Naive thymus-derived CD4-positive, alpha-beta T cell (primary cell): ENCODE data around the gene C5orf52. TPM values are rescaled to one million over a fixed set of nuclear protein-coding genes. Genes with fewer than 3 reads are reported as not detected.
"Not testable (repeated sequence)": the region's sequence is repeated elsewhere in the genome, so short reads cannot be mapped to it uniquely, and the experiment has no call there.

Source experiments
- ATAC-seq: fragments of 150-1000 bp; cut with Tn5 transposase; 2 replicates; pipeline ENCODE4 v1.10.0; 2021; ENCODE audit warnings: mild to moderate bottlenecking, moderate library complexity
- CTCF ChIA-PET: fragments of 350-600 bp; sonication (Branson Sonifier 250); formaldehyde crosslinking; loops from one replicate; lab custom pipeline; 2021; ENCODE audit warnings: antibody characterized with exemption; lab: Charles Lee
- POLR2A ChIA-PET: fragments of 350-600 bp; sonication (Branson Sonifier 250); formaldehyde crosslinking; loops from one replicate; lab custom pipeline; 2021; ENCODE audit warnings: antibody characterized with exemption, inconsistent platforms; lab: Charles Lee
- DNase-seq, 9 donors: peaks; one replicate each; pipeline versions ENCODE4 v3.0.0 to v3.0.0-alpha.2; 2020 to 2022; ENCODE audit warnings: mixed read lengths in 1 of 9
- H3K27ac ChIP-seq: one replicate; pipeline ENCODE4 v1.7.0; 2013; ENCODE audit warnings: mild to moderate bottlenecking, low read depth, low read length, moderate library complexity
- H3K27me3 ChIP-seq, 2 donors: one replicate each; pipeline ENCODE4 v1.7.0; 2013; ENCODE audit warnings: low read length in 2 of 2, mild to moderate bottlenecking in 2 of 2, moderate library complexity in 2 of 2; ENCODE audit not compliant: control insufficient read depth in 2 of 2, insufficient read depth in 2 of 2
- H3K36me3 ChIP-seq, 3 experiments: 1 replicate in 2 of 3; 2 replicates in 1 of 3; pipeline ENCODE4 v1.7.0; 2013; ENCODE audit warnings: low read length in 3 of 3, mild to moderate bottlenecking in 3 of 3, moderate library complexity in 1 of 3; ENCODE audit not compliant: insufficient read depth in 3 of 3, control insufficient read depth in 2 of 3
- H3K4me1 ChIP-seq, 2 donors: one replicate each; pipeline ENCODE4 v1.7.0; 2013; ENCODE audit warnings: low read length in 2 of 2, mild to moderate bottlenecking in 2 of 2, moderate library complexity in 1 of 2; ENCODE audit not compliant: control insufficient read depth in 2 of 2, insufficient read depth in 2 of 2
- H3K4me3 ChIP-seq: 2 replicates; pipeline ENCODE4 v1.7.0; 2013; ENCODE audit warnings: mild to moderate bottlenecking, low read length
- H3K9me3 ChIP-seq, 3 experiments: 1 replicate in 2 of 3; 2 replicates in 1 of 3; pipeline ENCODE4 v1.7.0; 2013; ENCODE audit warnings: low read length in 3 of 3; ENCODE audit not compliant: control insufficient read depth in 2 of 3
- H3K27ac Mint-ChIP-seq, 9 donors: one replicate each; pipeline ENCODE4 v1.8.0; 2020 to 2022; ENCODE audit warnings: mixed read lengths in 9 of 9, mild to moderate bottlenecking in 8 of 9, moderate library complexity in 5 of 9, inconsistent platforms in 2 of 9
- H3K27me3 Mint-ChIP-seq, 5 donors: one replicate each; pipeline ENCODE4 v1.8.0; 2021 to 2022; ENCODE audit warnings: mixed read lengths in 5 of 5, mild to moderate bottlenecking in 1 of 5
- H3K36me3 Mint-ChIP-seq, 5 donors: one replicate each; pipeline ENCODE4 v1.8.0; 2020 to 2022; ENCODE audit warnings: mixed read lengths in 5 of 5, mild to moderate bottlenecking in 3 of 5, inconsistent platforms in 1 of 5
- H3K4me1 Mint-ChIP-seq, 7 donors: one replicate each; pipeline ENCODE4 v1.8.0; 2020 to 2022; ENCODE audit warnings: mixed read lengths in 7 of 7, mild to moderate bottlenecking in 3 of 7, inconsistent platforms in 1 of 7
- H3K4me3 Mint-ChIP-seq, 10 donors: one replicate each; pipeline ENCODE4 v1.8.0; 2020 to 2022; ENCODE audit warnings: mild to moderate bottlenecking in 10 of 10, mixed read lengths in 10 of 10, moderate library complexity in 6 of 10, inconsistent platforms in 2 of 10
- H3K9me3 Mint-ChIP-seq, 11 donors: one replicate each; pipeline ENCODE4 v1.8.0; 2020 to 2022; ENCODE audit warnings: mixed read lengths in 11 of 11, mild to moderate bottlenecking in 4 of 11, inconsistent platforms in 1 of 11, moderate library complexity in 1 of 11
- intact Hi-C, 2 donors: fragments of 100-400 bp; cut with micrococcal nuclease; formaldehyde crosslinking; loops; one replicate each; pipeline ENCODE4 v1.15.1; 2023
- polyA plus RNA-seq, 2 donors: library from polyadenylated mRNA; unstranded; fragments of 300-500 nt; fragmentation: Illumina TruSeq; gene quantifications; one replicate each; pipeline ENCODE4 v1.2.3, GENCODE V29; 2021
- total RNA-seq, 6 experiments: library from RNA in 5 of 6; stranded (reverse) in 5 of 6; gene quantifications; 1 replicate in 5 of 6; 2 replicates in 1 of 6; pipeline ENCODE4 v1.2.3 and lab custom pipeline; 2021 to 2026

Gene C5orf52
- total and polyA plus RNA-seq, 7 experiments from 2014 or later, result not detected

GRCh38 chr5:157672976-157673375 lies 1.6 kb downstream of the C5orf52 start:
- H3K27me3 ChIP-seq, result peaks cover 0 to 15% of the 10 kb centered on the region in 2 donors
- POLR2A ChIA-PET, result no interaction called here
- H3K9me3 ChIP-seq, result no peaks in the 10 kb centered on the region
- Mint-ChIP-seq H3K4me1 (peaks cover 16 to 31% (median 25%) of the 10 kb centered on the region in 7 donors), H3K4me3 (peak overlapping the region in 1 of 10 donors; percentile 63), H3K36me3 (peaks cover 0 to 6% (median 0%) of the 10 kb centered on the region in 5 donors), H3K27me3 (peaks cover 25 to 45% (median 39%) of the 10 kb centered on the region in 5 donors), H3K27ac (no peak overlapping the region), H3K9me3 (peaks cover 0 to 4% (median 0%) of the 10 kb centered on the region in 11 donors)
- no peaks in the 10 kb centered on the region for H3K36me3 ChIP-seq
- no peak overlapping the region for H3K27ac ChIP-seq
- ATAC-seq, result no peak
- peaks cover 0 to 8% of the 10 kb centered on the region in 2 donors for H3K4me1 ChIP-seq
- no peak for DNase-seq
- intact Hi-C loops, result loop anchor here in 1 of 2 donors (5.0 kb wide), 1 partner anchor 241 kb away; no protein-coding TSS in a partner anchor
- CTCF ChIA-PET, result no interaction called here
- no peak overlapping the region for H3K4me3 ChIP-seq

GRCh38 chr5:157674351-157674750 lies 3.0 kb downstream of the C5orf52 start:
- H3K4me1 ChIP-seq, H3K27ac ChIP-seq, ATAC-seq, POLR2A ChIA-PET, H3K4me3 ChIP-seq, H3K36me3 ChIP-seq, H3K9me3 Mint-ChIP-seq, H3K9me3 ChIP-seq, H3K36me3 Mint-ChIP-seq, H3K27ac Mint-ChIP-seq, H3K4me3 Mint-ChIP-seq, CTCF ChIA-PET: not testable (repeated sequence)
- Mint-ChIP-seq H3K27me3 (peaks cover 25 to 36% (median 32%) of the 10 kb centered on the region in 5 donors), H3K4me1 (peaks cover 16 to 27% (median 25%) of the 10 kb centered on the region in 7 donors)
- intact Hi-C loops, result loop anchor here in 1 of 2 donors (5.0 kb wide), 1 partner anchor 242 kb away; no protein-coding TSS in a partner anchor
- DNase-seq, result peak in 1 of 9 donors; percentile 8
- H3K27me3 ChIP-seq, result peaks cover 0 to 15% of the 10 kb centered on the region in 2 donors

- DNase-seq (no peak), ATAC-seq (no peak)
- H3K9me3 Mint-ChIP-seq, result no peaks in the 10 kb centered on the region
- H3K4me3 Mint-ChIP-seq, result no peak overlapping the region
- intact Hi-C loops, result no loop called here
- peak overlapping the region in 1 of 9 donors; percentile 36 for H3K27ac Mint-ChIP-seq
- H3K4me3 ChIP-seq, result no peak overlapping the region
- peaks cover 0 to 5% (median 3%) of the 10 kb centered on the region in 5 donors for H3K27me3 Mint-ChIP-seq
- no peaks in the 10 kb centered on the region for H3K4me1 Mint-ChIP-seq
- H3K36me3 ChIP-seq, result no peaks in the 10 kb centered on the region
- ChIA-PET POLR2A (no interaction called here), CTCF (no interaction called here)
- no peaks in the 10 kb centered on the region for H3K4me1 ChIP-seq
- no peaks in the 10 kb centered on the region for H3K36me3 Mint-ChIP-seq
- no peak overlapping the region for H3K27ac ChIP-seq
- no peaks in the 10 kb centered on the region for H3K27me3 ChIP-seq
- no peaks in the 10 kb centered on the region for H3K9me3 ChIP-seq
These were observed 6.6 kb downstream of the C5orf52 start for GRCh38 chr5:157677931-157678330.

DNA sequence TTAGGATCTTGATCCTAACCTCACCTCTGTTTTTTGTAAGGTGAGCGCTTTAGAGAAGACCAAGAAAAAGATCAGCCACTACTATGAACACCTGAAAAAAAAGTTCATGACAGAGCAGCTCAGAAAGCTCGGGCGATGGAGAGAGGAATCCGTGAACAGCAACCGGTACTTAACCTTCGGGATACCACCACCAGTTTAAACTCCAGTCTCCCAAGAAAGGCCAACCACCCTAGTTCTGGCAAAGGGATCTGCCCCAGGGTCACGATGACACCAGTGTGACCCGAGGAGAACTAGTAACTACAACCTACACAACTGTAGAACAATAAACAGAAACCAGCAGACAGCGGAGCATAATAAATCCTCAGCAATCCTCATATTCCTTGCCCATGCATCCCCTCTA lies 8.5 kb downstream of the C5orf52 start:
- H3K9me3 Mint-ChIP-seq, result no peaks in the 10 kb centered on the region
- no peaks in the 10 kb centered on the region for H3K27me3 ChIP-seq
- H3K9me3 ChIP-seq, result no peaks in the 10 kb centered on the region
- CTCF ChIA-PET, result interaction anchor here (0.9 kb wide), 1 partner anchor 36 kb away, joined by 3 read pairs; no protein-coding TSS in a partner anchor
- ATAC-seq, result no peak
- intact Hi-C loops, result no loop called here
- peak overlapping the region in 1 of 9 donors; percentile 41 for H3K27ac Mint-ChIP-seq
- POLR2A ChIA-PET, result no interaction called here
- no peak overlapping the region for H3K4me3 Mint-ChIP-seq
- H3K27ac ChIP-seq, result no peak overlapping the region
- no peaks in the 10 kb centered on the region for H3K36me3 Mint-ChIP-seq
- H3K27me3 Mint-ChIP-seq, result no peaks in the 10 kb centered on the region
- no peaks in the 10 kb centered on the region for H3K4me1 ChIP-seq
- no peak for DNase-seq
- H3K4me1 Mint-ChIP-seq, result no peaks in the 10 kb centered on the region
- no peak overlapping the region for H3K4me3 ChIP-seq
- no peaks in the 10 kb centered on the region for H3K36me3 ChIP-seq

DNA sequence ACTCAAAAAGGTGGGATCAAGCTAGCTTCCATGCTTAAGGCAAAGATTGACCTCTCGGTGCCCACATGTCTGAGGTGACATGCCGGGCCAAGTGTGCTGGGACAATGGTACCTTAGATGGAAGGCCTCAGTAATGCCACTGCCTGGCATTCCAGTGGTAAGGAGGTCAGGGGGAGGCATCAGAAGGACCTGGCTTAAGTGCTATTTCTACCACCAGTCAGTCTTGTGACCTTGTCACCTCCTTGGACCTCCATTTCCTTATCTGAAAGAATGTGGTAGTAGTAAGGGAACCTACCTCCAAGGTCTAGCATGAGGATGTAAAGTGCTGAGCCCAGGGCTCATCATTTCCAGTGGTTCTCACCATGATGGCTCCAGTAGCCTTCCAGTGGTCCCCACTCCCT lies 8.9 kb downstream of the C5orf52 start:
- Mint-ChIP-seq H3K9me3 (no peaks in the 10 kb centered on the region), H3K4me3 (no peak overlapping the region), H3K27ac (no peak overlapping the region), H3K4me1 (no peaks in the 10 kb centered on the region), H3K27me3 (no peaks in the 10 kb centered on the region), H3K36me3 (no peaks in the 10 kb centered on the region)
- no peaks in the 10 kb centered on the region for H3K4me1 ChIP-seq
- DNase-seq (no peak), ATAC-seq (no peak)
- POLR2A ChIA-PET, result no interaction called here
- H3K4me3 ChIP-seq, result no peak overlapping the region
- CTCF ChIA-PET, result interaction anchor here (0.9 kb wide), 1 partner anchor 36 kb away, joined by 3 read pairs; no protein-coding TSS in a partner anchor
- H3K27me3 ChIP-seq, result no peaks in the 10 kb centered on the region
- intact Hi-C loops, result no loop called here
- no peak overlapping the region for H3K27ac ChIP-seq
- H3K9me3 ChIP-seq, result no peaks in the 10 kb centered on the region
- no peaks in the 10 kb centered on the region for H3K36me3 ChIP-seq

DNA sequence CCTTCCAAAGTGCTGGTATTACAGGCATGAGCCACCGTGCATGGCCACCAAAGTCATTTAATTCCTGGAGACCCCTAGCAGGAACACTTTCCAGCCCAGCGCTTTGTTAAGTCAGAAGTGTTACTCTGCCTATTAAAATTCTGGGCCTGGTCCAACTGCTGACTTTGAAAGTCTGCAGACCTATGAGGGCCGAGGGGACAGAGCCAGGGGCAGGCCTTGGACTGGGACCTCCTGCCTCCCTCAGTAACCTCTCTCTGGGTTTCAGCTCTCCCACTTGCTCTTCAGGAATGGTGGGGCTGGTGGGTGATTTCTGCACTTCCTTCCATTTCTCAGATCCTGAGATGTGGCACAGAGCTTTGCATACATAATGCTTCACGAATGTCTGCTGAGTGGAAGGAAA lies 9.7 kb downstream of the C5orf52 start:
- CTCF ChIA-PET, result no interaction called here

DNA sequence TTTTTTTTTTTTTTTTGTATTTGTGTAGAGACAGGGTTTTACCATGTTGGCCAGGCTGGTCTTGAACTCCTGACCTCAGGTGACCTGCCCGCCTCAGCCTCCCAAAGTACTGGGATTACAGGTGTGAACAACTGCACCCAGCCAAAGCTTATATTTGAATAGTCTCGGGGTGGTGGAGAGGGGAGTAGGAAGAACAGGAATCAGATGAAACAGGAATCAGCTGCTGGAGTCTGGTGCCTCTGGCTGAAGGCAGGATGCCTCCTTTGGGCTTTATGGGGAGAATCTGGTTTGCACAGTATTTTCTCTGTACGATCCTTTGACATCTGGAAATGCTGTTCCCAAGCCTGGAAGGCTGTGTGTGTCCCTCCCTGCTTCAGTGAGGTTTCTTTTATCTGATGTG lies 10.9 kb downstream of the C5orf52 start:
- POLR2A ChIA-PET, result no interaction called here
- Histone ChIP-seq H3K27ac (no peak overlapping the region), H3K4me3 (no peak overlapping the region), H3K9me3 (no peaks in the 10 kb centered on the region), H3K36me3 (no peaks in the 10 kb centered on the region), H3K27me3 (no peaks in the 10 kb centered on the region), H3K4me1 (no peaks in the 10 kb centered on the region)
- H3K4me1 Mint-ChIP-seq, result no peaks in the 10 kb centered on the region
- DNase-seq (no peak), ATAC-seq (no peak)
- no peaks in the 10 kb centered on the region for H3K27me3 Mint-ChIP-seq
- no peak overlapping the region for H3K4me3 Mint-ChIP-seq
- H3K27ac Mint-ChIP-seq, result no peak overlapping the region
- no peaks in the 10 kb centered on the region for H3K9me3 Mint-ChIP-seq
- intact Hi-C loops, result no loop called here
- CTCF ChIA-PET, result no interaction called here
- no peaks in the 10 kb centered on the region for H3K36me3 Mint-ChIP-seq

More for the DNA sequence above, 9.7 kb downstream of the C5orf52 start:
- DNase-seq, result no peak
- Histone ChIP-seq H3K27ac (no peak overlapping the region), H3K36me3 (no peaks in the 10 kb centered on the region), H3K9me3 (no peaks in the 10 kb centered on the region), H3K4me3 (no peak overlapping the region), H3K4me1 (no peaks in the 10 kb centered on the region), H3K27me3 (no peaks in the 10 kb centered on the region)
- Mint-ChIP-seq H3K4me1 (no peaks in the 10 kb centered on the region), H3K36me3 (no peaks in the 10 kb centered on the region), H3K27me3 (no peaks in the 10 kb centered on the region), H3K9me3 (no peaks in the 10 kb centered on the region), H3K27ac (no peak overlapping the region), H3K4me3 (no peak overlapping the region)
- intact Hi-C loops, result no loop called here
- no peak for ATAC-seq
- POLR2A ChIA-PET, result no interaction called here
